Measurements from ENCODE around the gene HCRTR2.

- TF ChIP-seq CTCF (IDR thresholded peaks at IDR 0.05) (no peak), POLR2A (IDR thresholded peaks at IDR 0.05) (no peak)
Observed at GRCh38 chr6:55137929-55138693, 36.2 kb upstream of the HCRTR2 start.
